SU-DHL-6 (cell line): ENCODE data around the gene ADCY5.

Source experiments
- EZH2phosphoT487 ChIP-seq: fragments of 200-600 bp; sonication (generic), shearing (Covaris generic); conservative IDR thresholded peaks from 2 replicates; pipeline ENCODE4 v1.6.1; 2018; ENCODE audit warnings: mild to moderate bottlenecking, antibody characterized with exemption, low read length, moderate library complexity, mixed read lengths
- TF ChIP-seq, protein P1 (sequence below): fragments of 200-600 bp; sonication (generic); IDR thresholded peaks from one replicate; pipeline ENCODE4 v1.5.1; 2017; ENCODE audit warnings: antibody characterized with exemption, mild to moderate bottlenecking, low read length, moderate library complexity; ENCODE audit not compliant: insufficient read depth, poor library complexity, severe bottlenecking

- TF ChIP-seq, protein P1, sequence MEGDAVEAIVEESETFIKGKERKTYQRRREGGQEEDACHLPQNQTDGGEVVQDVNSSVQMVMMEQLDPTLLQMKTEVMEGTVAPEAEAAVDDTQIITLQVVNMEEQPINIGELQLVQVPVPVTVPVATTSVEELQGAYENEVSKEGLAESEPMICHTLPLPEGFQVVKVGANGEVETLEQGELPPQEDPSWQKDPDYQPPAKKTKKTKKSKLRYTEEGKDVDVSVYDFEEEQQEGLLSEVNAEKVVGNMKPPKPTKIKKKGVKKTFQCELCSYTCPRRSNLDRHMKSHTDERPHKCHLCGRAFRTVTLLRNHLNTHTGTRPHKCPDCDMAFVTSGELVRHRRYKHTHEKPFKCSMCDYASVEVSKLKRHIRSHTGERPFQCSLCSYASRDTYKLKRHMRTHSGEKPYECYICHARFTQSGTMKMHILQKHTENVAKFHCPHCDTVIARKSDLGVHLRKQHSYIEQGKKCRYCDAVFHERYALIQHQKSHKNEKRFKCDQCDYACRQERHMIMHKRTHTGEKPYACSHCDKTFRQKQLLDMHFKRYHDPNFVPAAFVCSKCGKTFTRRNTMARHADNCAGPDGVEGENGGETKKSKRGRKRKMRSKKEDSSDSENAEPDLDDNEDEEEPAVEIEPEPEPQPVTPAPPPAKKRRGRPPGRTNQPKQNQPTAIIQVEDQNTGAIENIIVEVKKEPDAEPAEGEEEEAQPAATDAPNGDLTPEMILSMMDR = no peak
- no peak for TF ChIP-seq EZH2phosphoT487
These were observed 4.1 kb downstream of the ADCY5 start for GRCh38 chr3:123444744-123445143.
